Measurements from ENCODE around the gene VSTM5.
A peak's percentile ranks its signal among the peaks of the same experiment; 100 is the strongest.
"Not testable (repeated sequence)": the region's sequence is repeated elsewhere in the genome, so short reads cannot be mapped to it uniquely, and the experiment has no call there.

The VSTM5 gene

GRCh38 chr11:93784935-93785360 lies 65.5 kb downstream of the VSTM5 start:
- DNase-seq, result peak; percentile 46

- peak; percentile 91 for DNase-seq
Measured at GRCh38 chr11:93784145-93784934, 66.1 kb downstream of the VSTM5 start, which contains the start of gene MED17. MED17 (plus strand) TSS chr11:93784282; CDS start chr11:93784514, 232 bp downstream.

GRCh38 chr11:93783765-93784144 lies 66.7 kb downstream of the VSTM5 start:
- DNase-seq, result no peak

GRCh38 chr11:93783362-93783761 lies 67.1 kb downstream of the VSTM5 start:
- no peak for DNase-seq

- DNase-seq, result no peak
Measured at GRCh38 chr11:93775289-93775688, 75.1 kb downstream of the VSTM5 start.

- not testable (repeated sequence) for DNase-seq
Measured at GRCh38 chr11:93774560-93774959, 75.9 kb downstream of the VSTM5 start.

GRCh38 chr11:93773601-93774200 lies 76.7 kb downstream of the VSTM5 start:
- DNase-seq, result no peak

GRCh38 chr11:93773045-93773477 lies 77.4 kb downstream of the VSTM5 start:
- no peak for DNase-seq

GRCh38 chr11:93772123-93772522 lies 78.3 kb downstream of the VSTM5 start:
- DNase-seq, result no peak

- no peak for DNase-seq
Measured at GRCh38 chr11:93770160-93770559, 80.3 kb downstream of the VSTM5 start.
